ENCODE data around the gene MT1A. TPM values are rescaled to one million over a fixed set of nuclear protein-coding genes. Genes with fewer than 3 reads are reported as not detected.

Gene MT1A
- total and polyA plus RNA-seq, 2 donors, result 1.2 to 285 TPM

- Histone ChIP-seq H3K4me1 (ENCODE audit: control insufficient read depth in 2 of 2, insufficient read depth in 2 of 2, low read length in 2 of 2) (peaks cover 0 to 5% of the 10 kb centered on the region in 2 donors), H3K27me3 (ENCODE audit: control insufficient read depth in 2 of 2, insufficient read depth in 1 of 2, low read length in 1 of 2) (peaks cover 52 to 90% of the 10 kb centered on the region in 2 donors), H3K4me3 (ENCODE audit: low read length in 2 of 2) (no peak overlapping the region), H3K36me3 (ENCODE audit: control insufficient read depth in 2 of 2, insufficient read depth in 2 of 2, low read length in 1 of 2) (no peaks in the 10 kb centered on the region), H3K9me3 (ENCODE audit: control insufficient read depth in 2 of 2, insufficient read depth in 1 of 2, low read length in 1 of 2) (no peaks in the 10 kb centered on the region), H3K27ac (ENCODE audit: low read depth in 1 of 2, low read length in 1 of 2) (no peak overlapping the region)
- DNase-seq (ENCODE audit: low read depth in 6 of 9, low spot score in 9 of 9), result no peak
- 53% methylated on average over 7 of the region's 7 CpGs for WGBS
These were observed 11.8 kb upstream of the MT1A start for GRCh38 chr16:56626685-56627084.

- DNase-seq (ENCODE audit: low read depth in 6 of 9, low spot score in 9 of 9), result no peak
- Histone ChIP-seq H3K4me3 (ENCODE audit: low read length in 2 of 2) (no peak overlapping the region), H3K36me3 (ENCODE audit: control insufficient read depth in 2 of 2, insufficient read depth in 2 of 2, low read length in 1 of 2) (no peaks in the 10 kb centered on the region), H3K27me3 (ENCODE audit: control insufficient read depth in 2 of 2, insufficient read depth in 1 of 2, low read length in 1 of 2) (peaks cover 65 to 95% of the 10 kb centered on the region in 2 donors), H3K4me1 (ENCODE audit: control insufficient read depth in 2 of 2, insufficient read depth in 2 of 2, low read length in 2 of 2) (peaks cover 0 to 5% of the 10 kb centered on the region in 2 donors), H3K9me3 (ENCODE audit: control insufficient read depth in 2 of 2, insufficient read depth in 1 of 2, low read length in 1 of 2) (no peaks in the 10 kb centered on the region), H3K27ac (ENCODE audit: low read depth in 1 of 2, low read length in 1 of 2) (no peak overlapping the region)
- 75% methylated on average over 9 of the region's 9 CpGs for WGBS
These were observed 9.7 kb upstream of the MT1A start for GRCh38 chr16:56628486-56629350.

DNA sequence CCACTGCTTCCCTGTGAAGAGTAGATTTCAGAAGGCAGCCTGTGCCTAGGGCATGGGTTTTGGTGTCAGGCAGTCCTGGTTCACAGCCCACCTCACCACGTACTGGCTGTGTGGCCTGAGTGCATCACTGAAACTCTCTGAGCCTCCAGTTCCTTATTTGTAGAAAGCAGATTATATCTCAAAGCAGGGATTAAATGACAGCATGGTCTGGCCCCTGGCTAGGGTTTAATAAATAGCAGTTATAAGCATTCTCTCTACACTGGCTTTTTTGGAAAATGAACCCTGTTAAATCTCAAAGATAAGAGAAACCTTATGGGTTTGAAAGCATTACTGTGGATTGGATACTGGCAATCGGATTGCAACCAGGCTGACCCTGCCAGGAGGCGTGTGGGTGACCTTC, 8.9 kb upstream of the MT1A start:
- no peak overlapping the region for H3K4me3 ChIP-seq (ENCODE audit: low read length in 2 of 2)
- H3K4me1 ChIP-seq (ENCODE audit: control insufficient read depth in 2 of 2, insufficient read depth in 2 of 2, low read length in 2 of 2), result peaks cover 0 to 5% of the 10 kb centered on the region in 2 donors
- no peak for DNase-seq (ENCODE audit: low read depth in 6 of 9, low spot score in 9 of 9)
- H3K27ac ChIP-seq (ENCODE audit: low read depth in 1 of 2, low read length in 1 of 2), result no peak overlapping the region
- no peaks in the 10 kb centered on the region for H3K36me3 ChIP-seq (ENCODE audit: control insufficient read depth in 2 of 2, insufficient read depth in 2 of 2, low read length in 1 of 2)
- 96% methylated on average over 3 of the region's 3 CpGs for WGBS
- no peaks in the 10 kb centered on the region for H3K9me3 ChIP-seq (ENCODE audit: control insufficient read depth in 2 of 2, insufficient read depth in 1 of 2, low read length in 1 of 2)
- peaks cover 72 to 97% of the 10 kb centered on the region in 2 donors for H3K27me3 ChIP-seq (ENCODE audit: control insufficient read depth in 2 of 2, insufficient read depth in 1 of 2, low read length in 1 of 2)

DNA sequence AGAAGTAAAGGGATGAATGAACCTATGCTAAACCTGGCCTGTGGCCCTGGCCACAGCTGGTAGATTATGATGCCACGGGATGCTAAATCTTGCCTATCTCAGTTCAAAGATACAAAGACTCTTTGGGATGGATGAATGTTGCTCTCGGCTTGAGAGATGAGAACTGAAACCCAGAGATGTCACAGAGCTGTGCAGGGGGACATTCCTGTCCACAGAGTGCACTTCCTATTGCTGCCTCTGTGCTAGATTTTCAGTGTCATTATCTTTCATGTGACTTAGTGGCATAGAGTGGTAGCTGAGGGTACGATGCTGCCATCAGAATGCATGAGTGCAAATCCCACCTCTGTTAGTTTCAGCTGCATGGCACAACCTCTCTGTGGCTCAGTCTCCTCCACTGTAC, 8.3 kb upstream of the MT1A start:
- Histone ChIP-seq H3K4me3 (ENCODE audit: low read length in 2 of 2) (no peak overlapping the region), H3K36me3 (ENCODE audit: control insufficient read depth in 2 of 2, insufficient read depth in 2 of 2, low read length in 1 of 2) (no peaks in the 10 kb centered on the region), H3K27me3 (ENCODE audit: control insufficient read depth in 2 of 2, insufficient read depth in 1 of 2, low read length in 1 of 2) (peaks cover 69 to 97% of the 10 kb centered on the region in 2 donors), H3K4me1 (ENCODE audit: control insufficient read depth in 2 of 2, insufficient read depth in 2 of 2, low read length in 2 of 2) (peaks cover 0 to 6% of the 10 kb centered on the region in 2 donors), H3K27ac (ENCODE audit: low read depth in 1 of 2, low read length in 1 of 2) (no peak overlapping the region), H3K9me3 (ENCODE audit: control insufficient read depth in 2 of 2, insufficient read depth in 1 of 2, low read length in 1 of 2) (no peaks in the 10 kb centered on the region)
- WGBS, result 88% methylated on average over 3 of the region's 3 CpGs
- DNase-seq (ENCODE audit: low read depth in 6 of 9, low spot score in 9 of 9), result no peak

- no peak for DNase-seq (ENCODE audit: low read depth in 6 of 9, low spot score in 9 of 9)
- H3K27ac ChIP-seq (ENCODE audit: low read depth in 1 of 2, low read length in 1 of 2), result no peak overlapping the region
- H3K27me3 ChIP-seq (ENCODE audit: control insufficient read depth in 2 of 2, insufficient read depth in 1 of 2, low read length in 1 of 2), result peaks cover 67 to 97% of the 10 kb centered on the region in 2 donors
- H3K36me3 ChIP-seq (ENCODE audit: control insufficient read depth in 2 of 2, insufficient read depth in 2 of 2, low read length in 1 of 2), result no peaks in the 10 kb centered on the region
- H3K4me1 ChIP-seq (ENCODE audit: control insufficient read depth in 2 of 2, insufficient read depth in 2 of 2, low read length in 2 of 2), result peaks cover 3 to 4% of the 10 kb centered on the region in 2 donors
- 80% methylated on average over 10 of the region's 10 CpGs for WGBS
- H3K9me3 ChIP-seq (ENCODE audit: control insufficient read depth in 2 of 2, insufficient read depth in 1 of 2, low read length in 1 of 2), result no peaks in the 10 kb centered on the region
- H3K4me3 ChIP-seq (ENCODE audit: low read length in 2 of 2), result no peak overlapping the region
These were observed 7.3 kb upstream of the MT1A start for GRCh38 chr16:56631197-56631596.

DNA sequence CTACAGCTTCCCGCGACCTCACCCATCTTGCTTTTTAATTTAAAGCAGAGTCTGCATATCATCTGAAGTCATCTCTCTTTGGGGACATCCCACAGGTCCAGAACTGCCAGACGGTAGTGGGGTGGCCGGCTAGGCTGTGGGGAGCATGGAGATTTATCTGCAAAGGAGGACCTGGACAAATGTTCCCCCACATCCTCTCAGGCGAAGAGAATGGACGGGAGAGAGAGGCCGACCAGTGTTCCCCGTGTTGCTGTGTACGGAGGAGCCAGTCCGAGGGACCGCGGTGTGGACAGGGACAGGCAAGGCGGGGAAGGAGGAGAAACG, 6.7 kb upstream of the MT1A start:
- no peak for DNase-seq (ENCODE audit: low read depth in 6 of 9, low spot score in 9 of 9)
- Histone ChIP-seq H3K36me3 (ENCODE audit: control insufficient read depth in 2 of 2, insufficient read depth in 2 of 2, low read length in 1 of 2) (no peaks in the 10 kb centered on the region), H3K27ac (ENCODE audit: low read depth in 1 of 2, low read length in 1 of 2) (no peak overlapping the region), H3K27me3 (ENCODE audit: control insufficient read depth in 2 of 2, insufficient read depth in 1 of 2, low read length in 1 of 2) (peaks cover 67 to 97% of the 10 kb centered on the region in 2 donors), H3K9me3 (ENCODE audit: control insufficient read depth in 2 of 2, insufficient read depth in 1 of 2, low read length in 1 of 2) (no peaks in the 10 kb centered on the region), H3K4me1 (ENCODE audit: control insufficient read depth in 2 of 2, insufficient read depth in 2 of 2, low read length in 2 of 2) (peaks cover 3 to 9% of the 10 kb centered on the region in 2 donors), H3K4me3 (ENCODE audit: low read length in 2 of 2) (no peak overlapping the region)
- 20% methylated on average over 14 of the region's 14 CpGs for WGBS

GRCh38 chr16:56632156-56632847, 6.2 kb upstream of the MT1A start, which contains the start of gene MT1M:
Gene MT1M (plus strand): TSS chr16:56632659. CDS start chr16:56632732, 73 bp downstream.
- no peaks in the 10 kb centered on the region for H3K36me3 ChIP-seq (ENCODE audit: control insufficient read depth in 2 of 2, insufficient read depth in 2 of 2, low read length in 1 of 2)
- peaks cover 3 to 9% of the 10 kb centered on the region in 2 donors for H3K4me1 ChIP-seq (ENCODE audit: control insufficient read depth in 2 of 2, insufficient read depth in 2 of 2, low read length in 2 of 2)
- no peak for DNase-seq (ENCODE audit: low read depth in 6 of 9, low spot score in 9 of 9)
- no peak within 1 kb of the TSS for H3K4me3 ChIP-seq (ENCODE audit: low read length in 2 of 2)
- H3K27ac ChIP-seq (ENCODE audit: low read depth in 1 of 2, low read length in 1 of 2), result no peak within 1 kb of the TSS
- WGBS, result 1% methylated on average over 61 of the region's 61 CpGs
- peaks cover 62 to 97% of the 10 kb centered on the region in 2 donors for H3K27me3 ChIP-seq (ENCODE audit: control insufficient read depth in 2 of 2, insufficient read depth in 1 of 2, low read length in 1 of 2)
- no peaks in the 10 kb centered on the region for H3K9me3 ChIP-seq (ENCODE audit: control insufficient read depth in 2 of 2, insufficient read depth in 1 of 2, low read length in 1 of 2)

DNA sequence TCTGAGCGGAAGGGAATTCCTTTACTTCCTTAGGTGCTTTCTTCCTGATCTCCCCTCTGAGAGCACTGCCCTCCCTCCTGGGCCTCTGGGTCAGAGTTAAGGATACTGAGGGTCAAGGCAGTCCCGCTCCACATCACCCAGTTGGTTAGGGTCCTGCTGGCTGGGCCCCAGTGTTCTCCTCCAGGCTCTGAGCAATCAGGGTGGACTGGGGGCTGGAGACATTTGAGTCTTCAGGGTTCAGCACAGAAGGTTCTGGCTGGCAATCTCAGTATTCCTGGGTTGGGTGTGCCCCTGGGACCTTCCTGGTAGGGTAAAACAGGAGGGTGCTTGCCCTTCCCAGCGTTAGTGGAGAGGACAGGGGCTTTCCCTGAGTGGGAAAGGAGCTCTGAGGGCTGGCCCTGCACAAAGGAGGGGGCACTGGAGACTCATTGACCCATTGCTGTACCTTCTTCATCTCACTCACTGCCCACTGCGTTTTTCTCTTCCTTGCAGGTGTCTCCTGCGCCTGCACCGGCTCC, 5.6 kb upstream of the MT1A start:
- Histone ChIP-seq H3K27ac (ENCODE audit: low read depth in 1 of 2, low read length in 1 of 2) (no peak overlapping the region), H3K4me3 (ENCODE audit: low read length in 2 of 2) (no peak overlapping the region), H3K36me3 (ENCODE audit: control insufficient read depth in 2 of 2, insufficient read depth in 2 of 2, low read length in 1 of 2) (no peaks in the 10 kb centered on the region), H3K9me3 (ENCODE audit: control insufficient read depth in 2 of 2, insufficient read depth in 1 of 2, low read length in 1 of 2) (no peaks in the 10 kb centered on the region), H3K27me3 (ENCODE audit: control insufficient read depth in 2 of 2, insufficient read depth in 1 of 2, low read length in 1 of 2) (peaks cover 65 to 99% of the 10 kb centered on the region in 2 donors), H3K4me1 (ENCODE audit: control insufficient read depth in 2 of 2, insufficient read depth in 2 of 2, low read length in 2 of 2) (peaks cover 3 to 9% of the 10 kb centered on the region in 2 donors)
- 17% methylated on average over 6 of the region's 6 CpGs for WGBS
- DNase-seq (ENCODE audit: low read depth in 6 of 9, low spot score in 9 of 9), result no peak

DNA sequence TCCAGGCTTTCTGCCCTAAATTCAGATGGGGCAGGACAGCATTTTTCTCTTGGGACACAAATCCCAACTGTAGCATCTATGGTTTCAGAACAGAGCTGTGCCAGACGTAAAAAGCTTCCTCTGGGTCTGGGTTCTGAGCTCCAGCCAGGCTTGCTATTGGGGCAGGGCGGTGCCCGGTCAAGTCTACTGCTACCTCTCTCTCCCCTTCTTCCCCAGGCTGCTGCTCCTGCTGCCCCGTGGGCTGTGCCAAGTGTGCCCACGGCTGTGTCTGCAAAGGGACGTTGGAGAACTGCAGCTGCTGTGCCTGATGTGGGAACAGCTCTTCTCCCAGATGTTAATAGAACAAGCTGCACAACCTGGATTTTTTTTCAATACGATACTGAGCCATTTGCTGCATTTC, 4.9 kb upstream of the MT1A start:
- Histone ChIP-seq H3K27ac (ENCODE audit: low read depth in 1 of 2, low read length in 1 of 2) (no peak overlapping the region), H3K4me3 (ENCODE audit: low read length in 2 of 2) (no peak overlapping the region), H3K9me3 (ENCODE audit: control insufficient read depth in 2 of 2, insufficient read depth in 1 of 2, low read length in 1 of 2) (no peaks in the 10 kb centered on the region), H3K36me3 (ENCODE audit: control insufficient read depth in 2 of 2, insufficient read depth in 2 of 2, low read length in 1 of 2) (no peaks in the 10 kb centered on the region), H3K4me1 (ENCODE audit: control insufficient read depth in 2 of 2, insufficient read depth in 2 of 2, low read length in 2 of 2) (peaks cover 3 to 9% of the 10 kb centered on the region in 2 donors), H3K27me3 (ENCODE audit: control insufficient read depth in 2 of 2, insufficient read depth in 1 of 2, low read length in 1 of 2) (peaks cover 69 to 99% of the 10 kb centered on the region in 2 donors)
- 29% methylated on average over 7 of the region's 7 CpGs for WGBS
- no peak for DNase-seq (ENCODE audit: low read depth in 6 of 9, low spot score in 9 of 9)
